Measurements from ENCODE around the gene LFNG. TPM values are rescaled to one million over a fixed set of nuclear protein-coding genes. Genes with fewer than 3 reads are reported as not detected.

Gene LFNG
- total RNA-seq, 6 experiments from 2014 or later, result 1.0 to 4.3 (median 1.7) TPM

- ATAC-seq (no peak), DNase-seq (peak in 2 of 3 donors; percentile 29 to 47)
- WGBS (ENCODE audit: insufficient coverage, low coverage, low lambda C conversion rate, missing lambda C conversion rate), result 24% methylated on average over 8 of the region's 17 CpGs
- no peaks in the 10 kb centered on the region for H3K36me3 ChIP-seq
- no peak overlapping the region for H3K4me3 ChIP-seq
- no peaks in the 10 kb centered on the region for H3K9me3 ChIP-seq
- intact Hi-C loops (cut with DNase I), result no loop called here
- no peak overlapping the region for H3K27ac ChIP-seq
- H3K4me1 ChIP-seq, result no peaks in the 10 kb centered on the region
- TF ChIP-seq POLR2A (IDR thresholded peaks at IDR 0.05), result no peak
- TF ChIP-seq CTCF (IDR thresholded peaks at IDR 0.05), result no peak
- no peaks in the 10 kb centered on the region for H3K27me3 ChIP-seq
Observed at GRCh38 chr7:2527505-2528467, 8.2 kb downstream of the LFNG start.

GRCh38 chr7:2528481-2529095 lies 9.0 kb downstream of the LFNG start:
- H3K9me3 ChIP-seq, result no peaks in the 10 kb centered on the region
- peak in 2 of 3 donors; percentile 24 to 48 for DNase-seq
- intact Hi-C loops (cut with DNase I), result no loop called here
- no peak for TF ChIP-seq CTCF (IDR thresholded peaks at IDR 0.05)
- no peak for TF ChIP-seq POLR2A (IDR thresholded peaks at IDR 0.05)
- WGBS (ENCODE audit: insufficient coverage, low coverage, low lambda C conversion rate, missing lambda C conversion rate), result 80% methylated on average over 1 of the region's 18 CpGs
- no peaks in the 10 kb centered on the region for H3K27me3 ChIP-seq
- ATAC-seq, result no peak
- no peak overlapping the region for H3K4me3 ChIP-seq
- no peaks in the 10 kb centered on the region for H3K36me3 ChIP-seq
- H3K4me1 ChIP-seq, result no peaks in the 10 kb centered on the region
- no peak overlapping the region for H3K27ac ChIP-seq

- no peak overlapping the region for H3K4me3 ChIP-seq
- peak; percentile 57 to 68 (median 60) for ATAC-seq
Observed at GRCh38 chr7:2529161-2530070, 9.8 kb downstream of the LFNG start.

More at GRCh38 chr7:2529161-2530070, 9.8 kb downstream of the LFNG start:
- H3K9me3 ChIP-seq, result no peaks in the 10 kb centered on the region
- no peaks in the 10 kb centered on the region for H3K27me3 ChIP-seq
- H3K4me1 ChIP-seq, result no peaks in the 10 kb centered on the region
- peak overlapping the region in 2 of 3 donors; percentile 51 to 53 for H3K27ac ChIP-seq
- H3K36me3 ChIP-seq, result no peaks in the 10 kb centered on the region
- DNase-seq, result peak in 2 of 3 donors; percentile 73 to 87
- no peak for TF ChIP-seq CTCF (IDR thresholded peaks at IDR 0.05)
- TF ChIP-seq POLR2A (IDR thresholded peaks at IDR 0.05), result no peak
- intact Hi-C loops (cut with DNase I), result no loop called here
- WGBS (ENCODE audit: insufficient coverage, low coverage, low lambda C conversion rate, missing lambda C conversion rate), result 32% methylated on average over 8 of the region's 30 CpGs
